T-helper 2 cell treated with Interferon-gamma antibody and Interleukin-4, amounts not matched to agents 100 ng/mL and 5 ng/mL, for 36 hours (primary cell): ENCODE data around the gene SLC8A1. TPM values are rescaled to one million over a fixed set of nuclear protein-coding genes. Genes with fewer than 3 reads are reported as not detected.

Experiments used
- intact Hi-C: fragments of 100-400 bp; cut with micrococcal nuclease; formaldehyde crosslinking; loops from one replicate; pipeline ENCODE4 v1.15.1; 2023
- total RNA-seq: library from RNA; stranded (reverse); gene quantifications from 2 replicates; pipeline ENCODE4 v1.2.3, GENCODE V29; 2022

SLC8A1 gene
- total RNA-seq, 1 donor from 2014 or later: 1.8 TPM

DNA sequence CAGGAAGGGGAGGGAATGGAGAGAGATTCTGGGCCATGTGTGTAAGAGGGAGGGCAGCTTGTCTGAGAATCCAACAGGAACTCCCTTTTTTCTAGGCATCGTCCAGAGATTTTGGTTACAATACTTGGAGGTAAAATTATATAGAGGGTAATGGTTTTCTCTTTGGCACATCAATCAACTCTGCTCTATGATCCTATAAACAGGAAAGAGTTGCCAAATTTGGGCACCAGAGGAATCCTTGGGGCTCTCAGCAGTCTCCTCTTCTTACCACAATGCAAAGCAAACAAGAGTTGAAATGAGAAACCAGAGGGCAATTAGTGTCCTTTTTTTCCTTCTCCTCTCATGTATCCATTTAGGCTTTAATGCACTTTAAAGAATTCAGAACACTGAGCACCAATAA is 243.4 kb downstream of the SLC8A1 start:
- intact Hi-C loops: no loop called here

- intact Hi-C loops: no loop called here
Measured at GRCh38 chr2:40204268-40204667, 247.6 kb downstream of the SLC8A1 start.

DNA sequence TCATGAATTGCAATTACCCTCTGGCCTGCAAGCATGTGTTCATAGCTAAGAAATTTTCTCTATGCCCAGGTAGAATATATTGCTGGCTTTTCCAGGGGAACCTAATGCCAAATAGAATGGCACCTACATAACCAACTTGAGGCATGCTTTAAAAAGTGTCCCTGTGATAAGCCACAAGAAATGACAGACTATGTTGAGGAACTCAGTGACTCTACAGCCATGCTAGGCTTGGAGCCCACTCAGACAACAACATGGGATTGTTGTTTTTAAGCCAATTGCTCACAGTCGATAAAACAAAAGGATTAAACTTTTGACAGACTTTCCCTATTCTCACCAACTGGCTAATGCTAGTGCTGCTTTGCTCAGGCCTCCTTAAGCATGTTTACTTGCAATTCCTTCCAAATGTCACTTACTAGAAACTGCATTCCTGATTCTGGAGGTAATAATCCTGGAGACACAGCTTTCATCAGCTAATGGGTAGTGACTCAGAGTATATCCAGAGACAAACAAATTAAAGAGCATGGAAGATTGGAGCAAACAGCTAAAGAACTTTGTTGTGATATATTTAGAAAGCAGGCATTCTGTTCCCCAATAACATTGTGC is 249.0 kb downstream of the SLC8A1 start:
- intact Hi-C loops: no loop called here

DNA sequence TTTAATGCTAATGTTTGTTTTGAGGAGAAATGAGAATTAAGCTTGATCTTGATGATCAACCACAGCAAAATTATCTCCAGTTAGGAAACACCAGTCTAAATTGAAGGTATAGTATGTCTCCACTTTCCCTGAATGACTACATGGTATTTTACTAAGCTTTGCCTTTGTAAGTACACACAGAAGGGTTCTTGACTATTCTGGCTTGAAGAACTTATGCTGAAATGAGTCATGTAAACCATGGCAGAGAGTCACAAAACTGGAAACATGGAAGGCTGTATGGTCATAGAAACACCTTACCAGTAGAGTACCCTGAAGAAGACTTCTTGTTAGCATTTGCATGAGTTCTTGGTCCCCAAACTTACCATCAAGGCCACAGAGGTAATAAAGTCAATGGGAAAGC is 250.5 kb downstream of the SLC8A1 start:
- intact Hi-C loops: no loop called here

DNA sequence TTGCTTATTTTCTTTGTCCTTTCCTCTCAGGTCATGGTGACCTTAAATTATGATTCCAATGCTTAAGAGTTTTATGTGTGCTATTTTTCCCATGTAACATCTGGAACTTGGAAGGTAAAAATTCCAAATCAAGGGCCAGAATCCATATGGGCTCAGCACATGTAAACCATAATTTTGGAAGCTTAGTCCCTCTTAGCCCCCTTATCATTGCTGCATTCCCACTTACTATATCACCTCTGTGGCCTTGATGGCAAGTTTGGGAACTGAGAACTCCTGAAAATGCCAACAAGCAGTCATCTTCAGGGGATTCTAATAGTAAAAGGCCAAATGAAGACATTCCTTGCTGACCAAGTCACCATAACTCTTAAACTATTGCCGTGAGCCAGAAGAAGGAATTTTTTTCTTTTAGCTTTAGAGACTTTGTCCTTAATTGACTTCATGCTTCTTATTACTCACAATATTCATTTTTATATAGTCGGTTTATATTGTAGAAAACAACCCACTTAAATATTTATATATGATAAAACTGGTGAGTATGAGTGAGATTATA is 251.4 kb downstream of the SLC8A1 start:
- intact Hi-C loops: no loop called here

DNA sequence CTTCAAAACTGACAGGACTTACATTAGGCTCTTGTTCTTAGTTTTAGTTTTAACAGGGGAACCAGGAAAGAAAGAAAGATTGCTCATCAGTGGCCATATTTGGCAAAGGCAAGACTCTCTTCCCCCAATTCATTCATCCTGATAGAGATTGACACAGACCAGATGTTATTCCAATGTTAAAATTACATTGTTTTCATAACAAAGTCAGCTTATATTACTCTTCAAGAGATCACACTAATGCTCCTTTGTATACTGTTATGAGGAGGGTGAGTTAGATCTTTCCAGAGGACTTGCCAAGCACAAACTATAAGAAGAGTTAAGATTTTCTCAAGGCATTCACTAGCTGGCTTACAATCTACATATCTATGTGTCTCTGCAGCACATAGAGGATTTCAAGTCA is 252.1 kb downstream of the SLC8A1 start:
- intact Hi-C loops: no loop called here

DNA sequence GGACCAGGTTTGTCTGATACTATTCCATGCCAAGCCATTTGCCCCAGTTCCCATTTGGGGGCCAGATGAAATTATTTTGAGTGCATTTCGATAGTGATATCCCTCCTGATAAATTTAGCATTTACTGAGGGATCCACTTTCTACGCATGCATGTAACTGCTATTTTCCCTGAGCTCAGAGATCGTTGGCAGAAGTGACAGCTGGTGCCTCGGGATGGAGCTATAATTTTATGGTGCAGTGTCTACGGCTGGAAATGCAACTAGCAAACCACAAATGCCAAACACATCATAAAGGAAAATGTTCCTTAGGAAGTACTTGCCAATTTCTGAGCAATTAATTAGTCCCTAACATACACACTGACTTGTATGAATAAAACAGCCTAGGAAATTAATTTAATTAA is 254.8 kb downstream of the SLC8A1 start:
- intact Hi-C loops: no loop called here

GRCh38 chr2:40193670-40194026 is 258.2 kb downstream of the SLC8A1 start:
- intact Hi-C loops: no loop called here

DNA sequence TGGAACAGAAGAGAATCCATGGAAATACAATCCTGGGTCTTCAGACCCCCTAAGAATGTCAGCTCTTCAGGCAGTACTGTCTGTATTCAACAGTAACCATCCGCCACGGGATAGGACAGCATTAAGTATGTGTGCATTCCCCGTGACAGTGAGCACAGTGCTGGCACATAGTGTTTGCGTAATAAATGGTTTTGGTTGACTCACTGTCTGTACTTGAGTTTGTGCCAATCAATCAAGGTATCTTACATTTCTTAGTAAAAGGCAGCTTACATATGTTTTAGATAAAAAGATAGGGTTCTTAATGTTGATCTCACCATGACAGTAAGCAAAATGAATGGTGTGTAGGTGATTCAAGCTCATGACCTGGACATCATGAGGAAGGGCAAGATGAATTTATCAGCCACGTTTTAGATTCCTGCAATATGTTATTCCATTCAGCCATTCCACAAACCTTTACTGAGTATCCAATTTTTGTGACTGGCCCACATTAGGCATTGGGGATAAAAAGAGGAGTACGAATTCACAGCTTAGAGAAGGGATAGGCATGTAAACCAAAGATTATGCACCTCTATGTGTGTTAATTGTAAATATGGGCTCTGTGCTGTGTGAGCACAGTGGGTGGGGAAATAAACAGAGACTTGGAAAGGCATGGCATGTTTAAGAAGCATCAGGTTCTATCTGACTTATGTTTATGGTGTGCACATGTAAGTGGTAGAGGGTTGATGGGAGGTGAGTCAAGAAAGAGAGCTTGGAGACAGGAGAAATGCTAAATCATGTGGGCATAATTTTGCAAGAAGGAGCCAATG is 258.8 kb downstream of the SLC8A1 start:
- intact Hi-C loops: no loop called here

- intact Hi-C loops: no loop called here
Measured at GRCh38 chr2:40190457-40190856, 261.4 kb downstream of the SLC8A1 start.

DNA sequence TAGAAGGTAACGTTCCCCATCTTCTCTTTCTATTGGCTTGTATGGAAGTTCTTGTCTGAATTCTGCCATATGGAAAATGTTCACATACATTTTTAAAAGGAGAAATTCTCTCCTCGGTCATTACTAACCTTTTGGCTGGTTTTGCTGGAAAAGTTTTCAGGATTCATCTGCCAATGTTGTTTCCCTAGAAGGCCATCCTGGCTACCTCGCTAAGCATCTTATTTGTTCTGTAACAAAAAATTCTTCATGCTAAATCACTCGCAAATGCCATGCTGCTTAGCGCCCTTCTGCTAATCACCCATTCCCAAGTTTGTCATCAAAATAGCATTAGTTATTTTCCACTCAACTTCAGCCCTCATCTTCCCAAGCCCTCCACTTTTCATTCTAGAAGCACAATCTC is 262.0 kb downstream of the SLC8A1 start:
- intact Hi-C loops: no loop called here

- intact Hi-C loops: no loop called here
Measured at GRCh38 chr2:40187054-40187453, 264.8 kb downstream of the SLC8A1 start.

DNA sequence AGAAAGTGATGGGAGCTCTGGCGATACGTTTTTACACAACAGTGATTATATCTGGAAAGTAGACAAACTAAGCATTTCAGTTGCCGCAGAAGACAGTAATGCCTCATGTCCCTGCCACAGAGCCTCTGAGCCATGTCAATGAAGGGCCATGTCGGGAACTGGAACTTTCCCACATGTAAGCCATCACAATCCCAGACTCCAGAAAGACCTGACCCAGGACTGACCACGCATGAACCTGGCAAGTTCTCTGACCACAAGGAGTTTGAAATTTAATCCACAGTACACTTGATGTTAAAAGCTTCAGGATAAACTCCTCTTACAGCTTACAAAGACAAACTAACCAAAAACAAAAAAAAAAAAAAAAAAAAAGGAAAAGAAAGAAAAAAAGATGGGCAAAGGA is 267.3 kb downstream of the SLC8A1 start:
- intact Hi-C loops: no loop called here

GRCh38 chr2:40181855-40182254 is 270.0 kb downstream of the SLC8A1 start:
- intact Hi-C loops: no loop called here

DNA sequence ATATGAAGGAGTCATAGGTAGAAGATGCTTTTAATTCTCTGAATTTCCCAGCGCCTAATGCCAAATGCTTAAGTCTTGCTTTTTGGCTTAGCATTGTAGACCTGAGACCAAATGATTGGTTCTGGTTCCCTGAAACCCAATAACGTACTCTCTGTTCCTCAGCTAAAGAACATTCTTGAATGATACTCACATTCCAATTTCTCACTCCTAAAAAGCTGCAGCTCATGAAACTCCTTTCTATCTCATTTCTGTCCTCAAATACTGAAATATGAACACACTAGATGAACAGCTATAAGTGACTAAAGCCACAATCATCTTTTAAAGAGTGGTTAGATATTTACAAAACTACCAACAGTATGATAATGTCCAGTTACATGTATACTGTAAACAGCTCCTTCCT is 272.1 kb downstream of the SLC8A1 start:
- intact Hi-C loops: no loop called here

GRCh38 chr2:40178971-40179370 is 272.9 kb downstream of the SLC8A1 start:
- intact Hi-C loops: no loop called here

DNA sequence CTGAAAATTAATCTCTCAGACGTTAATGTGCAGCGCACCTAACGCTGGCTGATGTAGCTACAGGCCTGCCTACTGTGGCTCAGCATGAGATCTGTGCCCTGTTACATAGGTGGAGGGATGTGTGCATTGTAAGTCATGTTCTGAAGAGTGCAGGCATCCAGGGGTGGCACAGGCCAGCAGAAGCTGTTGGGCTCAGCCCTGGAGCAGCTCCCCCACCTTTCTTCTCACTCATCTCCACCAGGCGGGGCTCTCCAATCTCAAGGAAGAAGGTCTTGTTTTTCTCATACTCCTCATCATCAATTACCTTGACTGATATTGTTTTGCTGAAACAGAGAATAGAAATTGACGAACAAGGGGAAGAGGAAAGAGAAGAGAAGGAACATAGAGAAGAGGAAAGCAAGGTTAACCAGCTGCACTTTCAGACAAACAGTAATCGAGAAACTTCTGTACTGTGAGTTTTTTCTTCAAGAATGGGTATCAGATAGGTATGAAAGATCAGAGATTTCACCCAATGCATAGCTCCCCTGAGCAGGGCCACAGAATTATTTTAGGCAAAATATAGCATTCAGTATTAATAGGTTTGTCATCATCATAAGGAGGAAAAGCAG is 273.6 kb downstream of the SLC8A1 start:
- intact Hi-C loops: no loop called here

- intact Hi-C loops: no loop called here
Measured at GRCh38 chr2:40177366-40177765, 274.5 kb downstream of the SLC8A1 start.

DNA sequence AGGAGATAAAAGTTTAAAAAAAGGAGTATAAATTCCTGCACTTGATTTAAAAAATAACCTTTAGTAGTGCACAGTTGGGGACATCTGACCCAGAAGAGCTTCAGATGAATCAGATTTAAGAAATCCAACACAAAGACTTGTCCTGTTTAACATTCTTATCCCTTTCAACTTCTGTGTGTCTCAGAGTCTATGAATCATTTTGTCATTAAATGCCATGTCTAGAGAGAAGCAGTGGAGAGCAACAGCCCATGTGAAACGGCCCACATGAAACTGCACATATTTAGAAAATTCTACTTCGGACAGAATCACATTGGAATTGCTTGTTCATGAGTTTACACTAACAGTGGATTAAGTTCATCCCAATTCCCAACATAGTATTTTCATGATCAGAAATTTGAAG is 278.6 kb downstream of the SLC8A1 start:
- intact Hi-C loops: no loop called here

GRCh38 chr2:40169856-40170255 is 282.0 kb downstream of the SLC8A1 start:
- intact Hi-C loops: no loop called here

GRCh38 chr2:40169430-40169829 is 282.5 kb downstream of the SLC8A1 start:
- intact Hi-C loops: no loop called here

DNA sequence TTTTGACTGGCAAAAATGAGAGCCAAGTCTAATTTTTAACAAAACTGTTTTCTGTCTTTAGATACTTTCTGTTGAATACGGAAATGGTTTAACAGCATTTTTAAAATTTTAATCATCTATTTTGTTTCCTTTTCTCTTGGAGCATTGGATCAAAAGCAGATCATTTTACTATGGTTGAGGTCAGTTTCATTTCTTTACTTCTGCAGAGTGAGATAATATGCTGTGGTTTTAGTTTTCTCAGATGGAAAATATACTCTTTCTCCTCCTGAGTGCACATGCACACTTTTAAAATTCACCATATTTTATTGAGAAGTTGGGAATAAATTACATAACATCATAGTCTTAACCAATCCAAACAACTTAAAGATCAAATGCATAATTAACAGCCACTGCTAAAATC is 283.3 kb downstream of the SLC8A1 start:
- intact Hi-C loops: no loop called here

- intact Hi-C loops: no loop called here
Measured at GRCh38 chr2:40168032-40168431, 283.9 kb downstream of the SLC8A1 start.
